ENCODE results near the gene TLK1.
"Not testable (repeated sequence)": the region's sequence is repeated elsewhere in the genome, so short reads cannot be mapped to it uniquely, and the experiment has no call there.

Gene TLK1

DNA sequence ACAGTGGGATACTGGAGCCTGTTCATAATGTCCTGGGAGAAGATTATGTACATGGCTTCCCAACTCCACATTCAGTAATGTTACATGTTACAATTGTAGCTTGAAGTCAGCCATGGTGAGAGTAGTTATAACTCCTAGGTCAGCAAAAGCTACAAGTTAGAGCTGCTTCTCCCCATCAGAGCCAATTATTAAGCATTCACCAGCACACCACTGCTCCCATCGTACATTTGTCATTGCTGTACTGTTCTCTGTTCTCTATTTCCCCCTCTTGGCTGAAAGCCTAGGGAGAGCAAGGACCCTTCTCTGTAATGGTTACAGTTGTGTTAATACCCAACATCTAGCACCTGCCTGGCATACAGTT is 5.3 kb upstream of the TLK1 start:
- DNase-seq (ENCODE audit: extremely low spot score) = no peak
- ChIA-PET POLR2A (no interaction called here), CTCF (interaction anchor here (1.2 to 1.3 kb wide), 2 partner anchors 9 to 194 kb away, joined by 3 read pairs; no protein-coding TSS in a partner anchor)
- no peak for TF ChIP-seq CTCF (IDR thresholded peaks at IDR 0.05; ENCODE audit: control extremely low read depth, extremely low read depth, low read depth, missing control alignments)

DNA sequence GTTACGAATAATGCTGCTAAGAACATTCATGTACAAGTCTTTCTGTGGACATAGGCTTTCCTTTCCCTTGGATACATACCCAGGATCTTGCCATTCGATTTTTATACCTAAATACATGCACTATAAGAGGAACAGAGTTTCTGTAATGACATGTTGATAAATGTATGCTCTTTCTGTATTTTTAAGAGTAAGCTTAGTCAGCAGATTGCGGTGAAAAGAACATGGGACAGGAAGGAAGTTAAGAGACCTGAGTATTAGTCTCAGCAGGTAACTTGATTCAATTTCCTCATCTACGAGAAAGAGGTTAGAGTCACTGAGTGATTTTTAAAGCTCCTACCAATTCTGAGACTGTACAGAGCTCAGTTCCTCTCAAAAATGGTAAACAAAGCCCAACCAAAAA is 2.6 kb upstream of the TLK1 start:
- POLR2A ChIA-PET = interaction anchor here (0.7 kb wide), 1 partner anchor 91 kb away, joined by 3 read pairs; no protein-coding TSS in a partner anchor
- DNase-seq (ENCODE audit: extremely low spot score) = no peak
- CTCF ChIA-PET = interaction anchor here (1.1 to 2.2 kb wide), 5 partner anchors 11 to 268 kb away, joined by 3 to 9 read pairs (median 3); no protein-coding TSS in a partner anchor
- no peak for TF ChIP-seq CTCF (IDR thresholded peaks at IDR 0.05; ENCODE audit: control extremely low read depth, extremely low read depth, low read depth, missing control alignments)

DNA sequence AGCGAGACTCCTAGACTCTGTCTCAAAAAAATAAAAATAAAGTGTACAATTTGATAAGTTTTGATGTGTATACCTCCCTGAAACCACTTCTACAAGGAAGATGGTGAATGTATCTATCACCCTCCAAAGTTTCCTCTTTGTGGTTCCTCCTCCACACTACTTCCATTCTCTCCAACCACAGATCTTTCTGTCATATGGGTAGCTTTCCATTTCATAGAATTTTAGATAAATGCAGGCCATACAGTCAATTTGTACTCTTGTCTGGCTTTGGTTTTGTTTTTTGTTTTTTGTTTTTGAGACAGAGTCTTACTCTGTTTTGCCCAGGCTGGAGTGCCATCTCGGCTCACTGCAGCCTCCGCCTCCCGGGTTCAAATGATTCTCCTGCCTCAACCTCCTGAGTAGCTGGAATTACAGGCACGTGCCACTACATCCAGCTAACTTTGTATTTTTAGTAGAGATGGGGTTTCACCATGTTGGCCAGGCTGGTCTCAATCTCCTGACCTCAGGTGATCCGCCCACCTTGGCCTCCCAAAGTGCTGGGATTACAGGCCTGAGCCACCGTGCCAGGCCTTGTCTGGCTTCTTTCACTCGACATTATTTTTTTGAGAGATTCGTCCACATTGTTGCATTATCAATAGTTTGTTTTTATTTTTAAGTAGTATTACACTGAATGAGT is 2.0 kb upstream of the TLK1 start:
- DNase-seq (ENCODE audit: extremely low spot score) = not testable (repeated sequence)
- ChIA-PET CTCF (interaction anchor here (1.1 to 2.2 kb wide), 6 partner anchors 11 to 269 kb away, joined by 3 to 9 read pairs (median 3); no protein-coding TSS in a partner anchor), POLR2A (interaction anchor here (0.7 kb wide), 1 partner anchor 91 kb away, joined by 3 read pairs; no protein-coding TSS in a partner anchor)

DNA sequence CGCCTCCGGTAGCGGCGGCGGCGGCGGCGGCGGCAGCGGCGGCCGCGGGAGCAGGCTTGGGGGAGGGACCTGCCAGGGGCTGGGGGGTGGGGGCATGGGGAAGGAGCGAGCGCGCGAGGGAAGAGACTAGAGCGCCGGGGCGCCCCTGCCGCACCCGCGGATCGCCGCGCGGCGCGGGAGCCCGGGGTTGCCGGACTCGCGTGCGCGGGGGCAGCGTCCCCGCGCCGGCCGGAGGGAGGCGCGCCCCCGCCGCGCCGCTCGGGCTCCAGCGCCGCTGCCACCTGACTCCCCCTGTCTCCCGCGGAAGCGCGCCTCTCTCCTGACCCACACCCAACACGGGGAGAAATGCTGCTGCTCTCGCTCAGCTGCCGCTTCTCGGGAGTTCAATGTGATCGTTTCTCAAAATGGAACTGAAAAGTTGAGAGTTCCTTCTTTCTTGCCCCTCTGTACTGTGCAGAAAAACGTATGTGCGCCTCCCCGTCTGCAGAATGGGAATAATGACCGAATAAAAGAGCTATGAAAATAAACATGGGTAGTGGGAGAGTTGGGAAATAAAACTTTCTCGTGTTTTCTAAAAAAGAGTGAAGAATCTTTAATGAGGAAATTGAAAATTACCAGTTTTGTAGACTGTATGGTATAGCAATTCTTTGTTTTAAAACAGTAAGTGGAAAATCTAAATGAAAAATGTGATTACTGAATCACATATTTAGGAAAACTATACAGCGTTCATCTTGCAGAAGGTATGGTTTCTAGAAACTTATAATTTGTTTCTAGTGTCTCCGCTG is 455 bp upstream of the TLK1 start:
- ChIA-PET POLR2A (no interaction called here), CTCF (interaction anchor here (0.6 to 1.4 kb wide), 5 partner anchors 10 to 255 kb away, joined by 3 to 9 read pairs (median 4); no protein-coding TSS in a partner anchor)
- peak; percentile 84 for DNase-seq (ENCODE audit: extremely low spot score)
- TF ChIP-seq CTCF (IDR thresholded peaks at IDR 0.05; ENCODE audit: control extremely low read depth, extremely low read depth, low read depth, missing control alignments) = peak; percentile 17

GRCh38 chr2:171159372-171160118 is 1.1 kb downstream of the TLK1 start:
- ChIA-PET CTCF (interaction anchor here (0.7 to 2.1 kb wide), 7 partner anchors 23 to 274 kb away, joined by 3 to 6 read pairs (median 3); partner anchors contain the start of genes DCAF17, GORASP2 and METTL8), POLR2A (interaction anchor here (0.7 kb wide), 1 partner anchor 248 kb away, joined by 3 read pairs; no protein-coding TSS in a partner anchor)
- DNase-seq (ENCODE audit: extremely low spot score) = peak; percentile 31
- peak; percentile 55 for TF ChIP-seq CTCF (IDR thresholded peaks at IDR 0.05; ENCODE audit: control extremely low read depth, extremely low read depth, low read depth, missing control alignments)

- CTCF ChIA-PET = interaction anchor here (0.7 to 2.1 kb wide), 11 partner anchors 10 to 275 kb away, joined by 3 to 8 read pairs (median 3); partner anchors contain the start of genes DCAF17, GORASP2 and METTL8
- POLR2A ChIA-PET = interaction anchor here (0.7 kb wide), 1 partner anchor 249 kb away, joined by 3 read pairs; no protein-coding TSS in a partner anchor
- TF ChIP-seq CTCF (IDR thresholded peaks at IDR 0.05; ENCODE audit: control extremely low read depth, extremely low read depth, low read depth, missing control alignments) = no peak
- DNase-seq (ENCODE audit: extremely low spot score) = no peak
Measured at GRCh38 chr2:171158790-171159371, 1.8 kb downstream of the TLK1 start.

All from GM10248 (cell line).